ENCODE measurements around the gene INKA2. TPM values are rescaled to one million over a fixed set of nuclear protein-coding genes. Genes with fewer than 3 reads are reported as not detected.

The INKA2 gene
- polyA plus RNA-seq, 1 experiment, result 2.7 TPM

DNA sequence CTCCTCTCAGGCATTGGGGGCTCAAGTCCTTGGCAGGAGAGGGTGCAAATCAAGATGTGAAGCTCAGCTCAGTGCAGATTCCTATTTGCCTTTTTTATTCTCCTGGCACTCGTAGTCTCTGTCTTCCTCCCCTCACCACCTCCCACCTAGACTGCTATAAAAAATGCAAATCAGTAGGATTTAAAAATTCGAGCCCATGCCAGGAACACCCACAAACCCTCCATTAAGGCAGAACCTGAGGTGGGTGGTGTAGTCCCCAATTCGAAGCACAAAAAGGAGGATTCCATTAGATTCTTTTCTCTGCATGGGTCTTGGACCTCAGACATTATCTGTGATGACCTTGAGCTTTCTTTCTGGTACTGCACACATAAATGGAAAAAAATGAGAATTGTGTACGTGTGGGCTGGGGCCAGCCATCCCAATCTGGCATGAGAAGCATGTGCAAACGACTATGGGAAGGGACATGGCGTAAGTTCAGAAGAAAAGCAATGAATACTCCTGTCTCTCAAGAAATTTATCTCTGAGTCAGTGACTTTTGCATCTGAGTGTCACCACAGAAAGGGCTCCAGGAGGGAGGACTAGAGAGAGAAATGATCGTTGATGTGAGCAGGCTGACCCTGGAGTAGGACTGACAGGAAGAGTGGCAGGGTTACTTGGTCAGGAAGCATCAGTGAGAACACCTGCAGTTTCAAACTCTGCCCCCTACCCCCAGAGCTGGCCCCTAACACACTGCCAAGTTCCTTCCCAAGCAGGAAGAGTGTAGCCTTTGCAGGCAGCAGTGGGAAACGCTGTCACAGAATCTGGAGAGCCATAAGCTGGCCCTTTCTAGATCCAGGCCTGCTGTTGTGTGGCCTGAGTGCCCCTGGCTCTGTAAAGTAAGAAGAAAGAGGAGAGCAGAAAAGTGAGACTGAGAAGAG, 1.7 kb downstream of the INKA2 start:
- Histone ChIP-seq H3K27me3 (ENCODE audit: control insufficient read depth, insufficient read depth, low read length) (no peaks in the 10 kb centered on the region), H3K4me3 (ENCODE audit: low read depth, low read length) (peak overlapping the region; percentile 33; the same call in 1 of the 2 replicates), H3K9me3 (ENCODE audit: control insufficient read depth, insufficient read depth, low read length) (no peaks in the 10 kb centered on the region), H3K27ac (ENCODE audit: low read depth, low read length) (no peak overlapping the region)
- TF ChIP-seq CTCF (IDR thresholded peaks at IDR 0.05; ENCODE audit: low read depth, low read length), result no peak
- no peak for DNase-seq (ENCODE audit: low read depth, low spot score)
- ChIA-PET CTCF (interaction anchor here (0.6 to 10.1 kb wide), 10 partner anchors 10 to 256 kb away, joined by 3 to 80 read pairs (median 7); no protein-coding TSS in a partner anchor), POLR2A (interaction anchor here (0.7 to 1.2 kb wide), 2 partner anchors 16 to 18 kb away, joined by 3 to 5 read pairs; no protein-coding TSS in a partner anchor)

- peak overlapping the region; percentile 39 for H3K27ac ChIP-seq (ENCODE audit: low read depth, low read length)
- no peak for DNase-seq (ENCODE audit: low read depth, low spot score)
- no peak overlapping the region for H3K4me3 ChIP-seq (ENCODE audit: low read depth, low read length)
- CTCF ChIA-PET, result interaction anchor here (0.6 to 10.1 kb wide), 8 partner anchors 11 to 514 kb away, joined by 3 to 80 read pairs (median 7); no protein-coding TSS in a partner anchor
- no peak for TF ChIP-seq CTCF (IDR thresholded peaks at IDR 0.05; ENCODE audit: low read depth, low read length)
- no peaks in the 10 kb centered on the region for H3K9me3 ChIP-seq (ENCODE audit: control insufficient read depth, insufficient read depth, low read length)
- H3K27me3 ChIP-seq (ENCODE audit: control insufficient read depth, insufficient read depth, low read length), result no peaks in the 10 kb centered on the region
- POLR2A ChIA-PET, result interaction anchor here (0.7 to 1.2 kb wide), 3 partner anchors 15 to 274 kb away, joined by 3 to 5 read pairs (median 3); no protein-coding TSS in a partner anchor
Observed at GRCh38 chr1:111736548-111737215, 2.5 kb downstream of the INKA2 start.

- Histone ChIP-seq H3K4me3 (ENCODE audit: low read depth, low read length) (no peak overlapping the region), H3K27me3 (ENCODE audit: control insufficient read depth, insufficient read depth, low read length) (no peaks in the 10 kb centered on the region), H3K27ac (ENCODE audit: low read depth, low read length) (peak overlapping the region; percentile 57), H3K9me3 (ENCODE audit: control insufficient read depth, insufficient read depth, low read length) (no peaks in the 10 kb centered on the region)
- POLR2A ChIA-PET, result interaction anchor here (0.7 to 1.2 kb wide), 2 partner anchors 14 to 273 kb away, joined by 3 to 5 read pairs; no protein-coding TSS in a partner anchor
- DNase-seq (ENCODE audit: low read depth, low spot score), result no peak
- no peak for TF ChIP-seq CTCF (IDR thresholded peaks at IDR 0.05; ENCODE audit: low read depth, low read length)
- CTCF ChIA-PET, result interaction anchor here (1.0 to 10.1 kb wide), 6 partner anchors 12 to 513 kb away, joined by 3 to 80 read pairs (median 8); no protein-coding TSS in a partner anchor
Observed at GRCh38 chr1:111735858-111736544, 3.2 kb downstream of the INKA2 start.

DNA sequence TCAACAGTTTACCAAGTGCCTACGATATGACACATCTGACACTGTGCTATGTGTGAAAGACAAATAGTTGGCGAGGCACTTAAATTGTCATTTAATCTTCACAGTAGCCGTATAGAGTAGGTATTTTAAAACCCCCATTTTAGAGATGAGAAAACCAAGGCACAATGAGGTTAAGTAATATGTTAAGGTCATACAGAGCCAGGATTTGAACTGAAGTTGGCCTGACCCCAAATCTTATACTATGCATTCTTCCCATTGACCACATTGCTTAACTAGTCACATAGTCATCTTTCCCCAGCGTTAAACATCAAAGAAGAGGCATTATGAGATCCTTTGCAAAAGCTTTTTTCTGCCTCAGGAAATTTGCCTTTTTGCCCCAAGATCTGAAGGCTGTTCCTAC, 3.9 kb downstream of the INKA2 start:
- Histone ChIP-seq H3K4me3 (ENCODE audit: low read depth, low read length) (no peak overlapping the region), H3K27me3 (ENCODE audit: control insufficient read depth, insufficient read depth, low read length) (no peaks in the 10 kb centered on the region), H3K27ac (ENCODE audit: low read depth, low read length) (peak overlapping the region; percentile 57), H3K9me3 (ENCODE audit: control insufficient read depth, insufficient read depth, low read length) (no peaks in the 10 kb centered on the region)
- DNase-seq (ENCODE audit: low read depth, low spot score), result no peak
- no peak for TF ChIP-seq CTCF (IDR thresholded peaks at IDR 0.05; ENCODE audit: low read depth, low read length)
- ChIA-PET POLR2A (no interaction called here), CTCF (interaction anchor here (2.8 to 10.1 kb wide), 2 partner anchors 12 to 21 kb away, joined by 9 to 80 read pairs; no protein-coding TSS in a partner anchor)
